Measurements from ENCODE around the gene TMCC1. TPM values are rescaled to one million over a fixed set of nuclear protein-coding genes. Genes with fewer than 3 reads are reported as not detected.

Gene TMCC1
- total RNA-seq, 4 donors from 2014 or later, result 23.2 to 78.7 (median 54.1) TPM

DNA sequence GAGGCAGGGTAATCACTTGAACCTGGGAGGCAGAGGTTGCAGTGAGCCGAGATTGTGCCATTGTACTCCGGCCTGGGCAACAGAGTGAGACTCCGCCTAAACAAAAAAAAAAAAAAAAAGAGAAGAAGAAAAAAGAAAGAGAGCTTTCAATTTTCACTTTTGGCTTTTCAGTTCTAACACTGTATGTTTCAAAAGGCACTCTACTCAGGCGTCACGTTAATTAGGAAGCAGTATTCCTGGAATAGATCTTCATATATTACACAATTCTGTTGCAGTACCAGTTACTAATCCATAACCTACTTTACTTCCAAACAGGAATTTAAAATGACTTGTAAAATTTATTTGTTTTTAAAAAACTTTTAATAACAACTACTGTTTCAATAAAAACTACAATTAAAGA is 155.3 kb downstream of the TMCC1 start:
- Histone ChIP-seq H3K4me1 (no peaks in the 10 kb centered on the region), H3K27me3 (no peaks in the 10 kb centered on the region), H3K36me3 (no peaks in the 10 kb centered on the region), H3K4me3 (no peak overlapping the region), H3K27ac (no peak overlapping the region), H3K9me3 (no peaks in the 10 kb centered on the region)
- intact Hi-C loops (cut with DNase I; ENCODE audit: low total_unique reads), result no loop called here
- TF ChIP-seq, protein P1, sequence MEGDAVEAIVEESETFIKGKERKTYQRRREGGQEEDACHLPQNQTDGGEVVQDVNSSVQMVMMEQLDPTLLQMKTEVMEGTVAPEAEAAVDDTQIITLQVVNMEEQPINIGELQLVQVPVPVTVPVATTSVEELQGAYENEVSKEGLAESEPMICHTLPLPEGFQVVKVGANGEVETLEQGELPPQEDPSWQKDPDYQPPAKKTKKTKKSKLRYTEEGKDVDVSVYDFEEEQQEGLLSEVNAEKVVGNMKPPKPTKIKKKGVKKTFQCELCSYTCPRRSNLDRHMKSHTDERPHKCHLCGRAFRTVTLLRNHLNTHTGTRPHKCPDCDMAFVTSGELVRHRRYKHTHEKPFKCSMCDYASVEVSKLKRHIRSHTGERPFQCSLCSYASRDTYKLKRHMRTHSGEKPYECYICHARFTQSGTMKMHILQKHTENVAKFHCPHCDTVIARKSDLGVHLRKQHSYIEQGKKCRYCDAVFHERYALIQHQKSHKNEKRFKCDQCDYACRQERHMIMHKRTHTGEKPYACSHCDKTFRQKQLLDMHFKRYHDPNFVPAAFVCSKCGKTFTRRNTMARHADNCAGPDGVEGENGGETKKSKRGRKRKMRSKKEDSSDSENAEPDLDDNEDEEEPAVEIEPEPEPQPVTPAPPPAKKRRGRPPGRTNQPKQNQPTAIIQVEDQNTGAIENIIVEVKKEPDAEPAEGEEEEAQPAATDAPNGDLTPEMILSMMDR (IDR thresholded peaks at IDR 0.05), result no peak
- no peak for TF ChIP-seq POLR2A (IDR thresholded peaks at IDR 0.05)
- DNase-seq, result no peak

DNA sequence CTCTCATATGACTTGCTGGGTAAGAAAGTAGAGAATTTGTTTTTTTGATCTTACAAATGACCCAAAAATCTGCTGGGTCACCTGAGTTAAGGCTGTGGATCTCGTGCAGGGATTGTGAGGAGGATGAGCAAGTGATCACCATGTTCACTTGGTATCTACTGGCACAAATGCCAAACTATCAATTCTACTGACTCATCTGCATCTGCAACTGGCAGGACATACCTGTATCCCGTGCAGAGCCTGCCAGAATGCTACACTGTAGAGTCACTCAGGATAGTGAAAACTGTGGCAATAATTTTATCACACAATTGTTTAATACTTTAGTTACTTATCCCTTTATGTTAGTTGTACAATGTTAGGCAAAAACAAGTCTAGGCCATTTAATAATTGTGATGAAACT is 157.4 kb downstream of the TMCC1 start:
- H3K4me3 ChIP-seq, result no peak overlapping the region
- intact Hi-C loops (cut with DNase I; ENCODE audit: low total_unique reads), result no loop called here
- TF ChIP-seq, protein P1 (IDR thresholded peaks at IDR 0.05), result no peak
- TF ChIP-seq POLR2A (IDR thresholded peaks at IDR 0.05), result no peak
- no peaks in the 10 kb centered on the region for H3K9me3 ChIP-seq
- no peaks in the 10 kb centered on the region for H3K36me3 ChIP-seq
- DNase-seq, result no peak
- no peaks in the 10 kb centered on the region for H3K4me1 ChIP-seq
- H3K27ac ChIP-seq, result no peak overlapping the region
- no peaks in the 10 kb centered on the region for H3K27me3 ChIP-seq

DNA sequence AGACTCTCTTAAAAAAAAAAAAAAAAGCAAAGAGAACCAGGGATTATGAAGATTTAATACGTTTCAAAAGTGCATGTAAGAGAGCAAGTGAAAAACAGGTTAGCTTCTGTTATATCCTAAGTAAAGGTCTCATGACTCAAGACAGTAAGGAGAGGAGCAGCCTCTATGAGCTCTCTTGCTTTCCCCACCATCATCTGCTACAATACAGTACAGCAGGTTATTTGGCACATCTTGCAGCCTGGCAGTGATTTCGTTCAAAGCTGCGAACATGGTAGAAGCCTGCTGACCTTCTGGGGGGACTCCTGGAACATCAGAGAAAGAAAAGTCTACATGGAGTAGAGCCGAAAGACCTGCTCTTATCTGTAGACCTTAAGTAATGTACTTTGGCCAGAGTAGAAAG is 157.9 kb downstream of the TMCC1 start:
- H3K9me3 ChIP-seq, result no peaks in the 10 kb centered on the region
- no peak for DNase-seq
- H3K27ac ChIP-seq, result no peak overlapping the region
- H3K4me3 ChIP-seq, result no peak overlapping the region
- TF ChIP-seq, protein P1 (IDR thresholded peaks at IDR 0.05), result no peak
- TF ChIP-seq POLR2A (IDR thresholded peaks at IDR 0.05), result no peak
- H3K27me3 ChIP-seq, result no peaks in the 10 kb centered on the region
- no peaks in the 10 kb centered on the region for H3K4me1 ChIP-seq
- intact Hi-C loops (cut with DNase I; ENCODE audit: low total_unique reads), result no loop called here
- no peaks in the 10 kb centered on the region for H3K36me3 ChIP-seq

DNA sequence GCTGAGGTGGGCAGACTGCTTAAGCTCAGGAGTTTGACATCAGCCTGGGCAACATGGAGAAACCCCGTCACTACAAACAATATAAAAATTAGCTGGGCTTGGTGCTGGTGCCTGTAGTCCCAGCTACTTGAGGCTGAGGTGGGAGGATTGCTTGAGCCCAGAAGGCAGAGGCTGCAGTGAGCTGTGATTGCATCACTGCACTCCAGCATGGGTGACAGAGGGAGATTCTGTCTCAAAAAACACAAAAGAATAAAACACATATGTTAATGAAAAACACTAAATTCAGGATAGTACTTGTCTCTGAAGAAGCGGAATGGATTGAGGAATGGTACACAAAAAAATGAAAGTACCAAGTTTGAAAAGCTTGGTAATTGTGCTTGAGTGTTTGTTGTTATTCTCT is 159.1 kb downstream of the TMCC1 start:
- intact Hi-C loops (cut with DNase I; ENCODE audit: low total_unique reads), result no loop called here
- Histone ChIP-seq H3K4me1 (no peaks in the 10 kb centered on the region), H3K4me3 (no peak overlapping the region), H3K27ac (no peak overlapping the region), H3K9me3 (no peaks in the 10 kb centered on the region), H3K36me3 (no peaks in the 10 kb centered on the region), H3K27me3 (no peaks in the 10 kb centered on the region)
- no peak for DNase-seq
- TF ChIP-seq, protein P1 (IDR thresholded peaks at IDR 0.05), result no peak
- TF ChIP-seq POLR2A (IDR thresholded peaks at IDR 0.05), result no peak

- intact Hi-C loops (cut with DNase I; ENCODE audit: low total_unique reads), result no loop called here
- Histone ChIP-seq H3K27ac (no peak overlapping the region), H3K9me3 (no peaks in the 10 kb centered on the region), H3K4me1 (no peaks in the 10 kb centered on the region), H3K4me3 (no peak overlapping the region), H3K27me3 (no peaks in the 10 kb centered on the region), H3K36me3 (no peaks in the 10 kb centered on the region)
- DNase-seq, result no peak
- TF ChIP-seq, protein P1 (IDR thresholded peaks at IDR 0.05), result no peak
- TF ChIP-seq POLR2A (IDR thresholded peaks at IDR 0.05), result no peak
These were observed 161.2 kb downstream of the TMCC1 start for GRCh38 chr3:129732200-129732876.
